ENCODE measurements around the gene PHF21B. TPM values are rescaled to one million over a fixed set of nuclear protein-coding genes. Genes with fewer than 3 reads are reported as not detected.

Gene PHF21B
- total and polyA plus RNA-seq, 2 donors (not counting 3 experiments of a cell fraction or from before 2014, with no cell fraction given), result not detected

- no peak overlapping the region for H2AFZ ChIP-seq (ENCODE audit: low read depth, low read length)
- CTCF ChIA-PET, result no interaction called here
- no TSS peak for BruUV-seq (replicated peaks)
- no peak overlapping the region for H3K9ac ChIP-seq (replicated peaks; ENCODE audit: extremely low read depth, insufficient read depth, low read length)
- H3K4me2 ChIP-seq (ENCODE audit: insufficient read depth, low read length), result no peak overlapping the region
- H3K9me1 ChIP-seq (replicated peaks; ENCODE audit: control insufficient read depth, extremely low read depth, insufficient read depth, low read length), result no peaks in the 10 kb centered on the region
- no peaks in the 10 kb centered on the region for H3K79me2 ChIP-seq (ENCODE audit: control insufficient read depth, insufficient read depth, low read length)
- TF ChIP-seq MYC (IDR thresholded peaks at IDR 0.05; ENCODE audit: low read depth, low read length) (no peak), POLR2AphosphoS5 (IDR thresholded peaks at IDR 0.05; ENCODE audit: insufficient read depth, low read depth, low read length) (no peak), POLR2A (IDR thresholded peaks at IDR 0.05; ENCODE audit: low read depth, low read length) (no peak), GATA2 (IDR thresholded peaks at IDR 0.05; ENCODE audit: insufficient read depth, insufficient read length, low read depth, low read length) (no peak), FOS (IDR thresholded peaks at IDR 0.05; ENCODE audit: borderline replicate concordance, insufficient read depth, low read length) (no peak), EZH2 (IDR thresholded peaks at IDR 0.05; ENCODE audit: borderline replicate concordance, low read depth, low read length, severe bottlenecking) (no peak), CTCF (IDR thresholded peaks at IDR 0.05; ENCODE audit: extremely low read depth in 1 of 2, insufficient read depth in 1 of 2, low read depth in 1 of 2, low read length in 2 of 2) (no peak), MAX (IDR thresholded peaks at IDR 0.05; ENCODE audit: insufficient read depth, insufficient read length) (no peak)
- H3K27me3 ChIP-seq (ENCODE audit: control insufficient read depth in 2 of 2, insufficient read depth in 2 of 2, low read length in 2 of 2), result no peaks in the 10 kb centered on the region
- POLR2A ChIA-PET, result no interaction called here
- DNase-seq (ENCODE audit: low read depth, low spot score) (no peak), FAIRE-seq (no peak)
- no peaks in the 10 kb centered on the region for H4K20me1 ChIP-seq (replicated peaks; ENCODE audit: control insufficient read depth, extremely low read depth, insufficient read depth, low read length)
- dilution Hi-C loops (cut with MboI; ENCODE audit: extremely low pct_ligation_motif_present, low sequenced_read_pairs), result no loop called here
- no peak overlapping the region for H3K4me3 ChIP-seq (replicated peaks in 1 of 3; ENCODE audit: insufficient read depth in 1 of 3, low read depth in 1 of 3, low read length in 3 of 3)
- no peaks in the 10 kb centered on the region for H3K9me3 ChIP-seq (replicated peaks; ENCODE audit: control insufficient read depth, insufficient read depth, low read length)
- intact Hi-C loops (cut with micrococcal nuclease), result no loop called here
- no peaks in the 10 kb centered on the region for H3K4me1 ChIP-seq (ENCODE audit: control insufficient read depth, extremely low read depth, insufficient read depth, low read length)
- H3K27ac ChIP-seq (ENCODE audit: insufficient read depth, low read depth, low read length), result no peak overlapping the region
- H3K36me3 ChIP-seq (ENCODE audit: control insufficient read depth in 2 of 2, extremely low read depth in 1 of 2, insufficient read depth in 2 of 2, low read length in 2 of 2), result no peaks in the 10 kb centered on the region
Observed at GRCh38 chr22:44932493-44932892, 77.3 kb downstream of the PHF21B start.
